NOMO-1 treated with DMSO at 0.1 percent for 48 hours (cell line): ENCODE results near the gene CMTM1.
A peak's percentile ranks its signal among the peaks of the same experiment; 100 is the strongest.

Experiments used
- DNase-seq: peaks from one replicate; lab custom pipeline; 2025; ENCODE audit not compliant: unreplicated experiment; lab: John Stamatoyannopoulos, UW

Gene CMTM1

DNA sequence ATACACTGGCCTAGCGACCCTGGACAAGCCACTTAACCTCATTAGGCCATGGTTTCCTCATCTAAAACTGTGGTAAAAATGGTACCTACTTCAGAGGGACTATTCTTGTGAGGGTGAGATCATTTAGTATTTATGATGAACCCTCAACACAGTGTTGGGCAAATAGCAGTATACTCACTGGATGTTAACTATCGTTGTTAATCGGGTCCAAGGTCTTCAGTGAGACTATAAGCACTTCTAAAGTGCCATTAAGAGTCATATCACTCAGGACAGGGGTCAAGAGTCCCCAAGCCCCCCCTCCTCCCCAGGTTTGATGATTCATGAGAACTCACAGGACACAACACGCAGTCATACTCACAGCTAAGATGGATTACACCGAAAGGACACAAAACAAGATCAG, 27.3 kb upstream of the CMTM1 start:
- no peak for DNase-seq

DNA sequence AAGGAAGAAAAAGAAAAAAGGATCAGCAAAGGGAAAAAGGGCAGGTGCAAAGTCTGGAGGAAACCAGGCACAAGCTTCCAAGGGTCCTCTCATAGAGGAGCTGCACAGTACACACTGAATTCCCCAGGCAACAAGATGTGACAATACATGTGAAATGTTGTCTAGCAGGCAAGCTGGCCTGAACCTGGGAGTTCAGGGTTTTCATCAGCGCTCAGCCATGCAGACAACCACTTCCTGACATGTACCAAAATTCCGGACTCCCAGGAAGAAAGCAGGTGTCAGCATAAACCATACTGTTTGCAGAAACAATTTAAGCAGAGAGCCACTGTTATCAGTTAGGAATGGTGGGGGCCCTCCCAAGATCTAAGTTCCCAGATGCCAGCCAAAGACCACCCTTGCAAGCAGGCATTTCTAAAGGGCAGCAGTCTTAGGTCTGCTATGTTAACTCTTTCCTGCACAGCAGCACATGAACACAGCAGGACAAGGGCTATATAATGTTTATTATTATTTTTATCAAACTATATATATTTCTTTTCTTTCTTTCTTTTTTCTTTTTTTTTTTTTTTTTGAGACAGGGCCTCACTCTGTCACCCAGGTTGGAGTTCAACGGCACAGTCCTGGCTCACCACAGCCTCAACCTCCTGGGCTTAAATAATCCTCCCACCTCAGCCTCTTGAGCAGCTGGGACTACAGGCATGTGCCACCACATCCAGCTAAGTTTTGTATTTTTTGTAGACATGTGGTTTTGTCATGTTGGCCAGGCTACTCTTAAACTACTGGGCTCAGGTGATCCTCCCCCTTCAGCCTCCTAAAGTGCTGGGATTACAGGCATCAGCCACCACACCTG, 26.4 kb upstream of the CMTM1 start:
- DNase-seq, result no peak

DNA sequence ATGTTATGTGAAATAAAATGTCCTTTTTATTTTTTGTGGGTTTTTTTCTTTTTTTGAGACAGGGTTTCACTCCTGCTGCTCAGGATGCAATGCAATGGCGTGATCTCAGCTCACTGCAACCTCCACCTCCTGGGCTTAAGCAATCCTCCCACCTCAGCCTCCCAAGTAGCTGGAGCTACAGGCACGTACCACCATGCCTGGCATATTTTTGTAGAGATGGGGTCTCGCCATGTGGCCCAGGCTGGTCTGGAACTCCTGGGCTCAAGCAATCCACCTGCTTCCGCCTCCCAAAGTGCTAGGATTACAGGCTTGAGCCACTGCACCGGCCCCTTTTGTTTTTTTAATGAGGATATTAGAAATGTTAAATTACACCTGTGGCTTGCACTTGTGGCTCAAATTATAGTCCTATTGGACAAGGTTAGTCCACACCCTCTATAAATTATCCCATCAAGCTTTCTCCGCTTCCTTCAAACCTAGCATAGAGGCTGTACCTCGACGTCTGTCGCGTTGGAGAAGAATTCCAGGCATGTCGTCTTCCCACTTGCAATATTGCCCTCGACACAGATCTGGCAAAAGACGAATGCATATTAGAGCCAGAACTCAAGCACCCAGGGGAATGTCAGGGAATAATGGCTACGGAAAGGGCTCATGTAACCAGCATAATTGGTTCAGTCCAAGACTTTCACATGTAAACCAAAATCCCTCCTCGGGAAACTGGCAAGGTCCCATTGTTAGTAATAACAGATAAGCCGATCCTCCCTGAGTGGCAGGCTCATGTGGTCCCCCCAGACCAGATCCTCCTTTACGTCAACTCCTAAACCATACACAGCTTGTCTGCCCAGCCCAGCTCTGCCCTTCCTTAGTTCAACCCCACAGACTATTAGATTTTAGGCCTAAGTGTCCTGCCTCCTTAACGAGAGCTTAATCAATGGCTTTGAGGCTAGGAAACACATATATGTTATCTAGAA, 24.6 kb upstream of the CMTM1 start:
- no peak for DNase-seq

DNA sequence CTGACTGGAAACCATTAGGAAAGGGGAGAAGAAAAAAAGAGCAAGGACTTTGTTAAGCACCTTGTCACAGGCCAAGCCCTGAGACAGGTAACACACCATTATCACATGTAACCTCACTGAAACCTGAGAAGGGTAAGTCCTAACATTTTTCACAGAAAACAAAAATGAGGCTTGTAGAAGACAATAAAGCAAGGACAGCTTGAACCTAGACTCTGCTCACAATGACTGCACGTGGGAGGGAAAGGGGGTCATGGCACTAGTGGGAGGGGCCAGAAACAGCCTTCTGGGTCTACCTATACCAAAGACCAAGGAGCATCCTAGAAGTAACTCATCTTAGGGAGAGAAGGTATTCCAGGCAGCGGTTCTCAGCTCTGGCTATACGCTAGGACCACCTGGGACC, 23.8 kb upstream of the CMTM1 start:
- DNase-seq, result no peak

DNA sequence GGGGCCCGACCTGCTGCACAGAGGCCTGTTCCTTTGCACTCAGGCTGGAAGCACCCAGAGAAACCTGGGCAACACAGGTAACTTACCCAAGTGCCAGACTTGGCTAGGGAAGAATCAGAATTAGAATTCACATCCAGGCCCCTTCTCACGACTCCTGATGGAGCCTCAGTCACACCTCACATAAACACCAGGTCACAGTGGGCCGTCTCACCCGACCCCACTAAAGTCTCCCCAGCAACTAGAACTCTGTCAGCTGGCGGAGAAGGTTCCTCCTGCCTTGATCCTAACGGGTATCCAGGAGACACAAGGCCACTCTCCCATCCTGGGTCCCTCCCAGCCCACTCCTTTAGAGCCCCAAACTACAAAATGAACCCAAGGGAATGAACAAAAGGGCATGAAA, 22.7 kb upstream of the CMTM1 start:
- DNase-seq, result no peak

DNA sequence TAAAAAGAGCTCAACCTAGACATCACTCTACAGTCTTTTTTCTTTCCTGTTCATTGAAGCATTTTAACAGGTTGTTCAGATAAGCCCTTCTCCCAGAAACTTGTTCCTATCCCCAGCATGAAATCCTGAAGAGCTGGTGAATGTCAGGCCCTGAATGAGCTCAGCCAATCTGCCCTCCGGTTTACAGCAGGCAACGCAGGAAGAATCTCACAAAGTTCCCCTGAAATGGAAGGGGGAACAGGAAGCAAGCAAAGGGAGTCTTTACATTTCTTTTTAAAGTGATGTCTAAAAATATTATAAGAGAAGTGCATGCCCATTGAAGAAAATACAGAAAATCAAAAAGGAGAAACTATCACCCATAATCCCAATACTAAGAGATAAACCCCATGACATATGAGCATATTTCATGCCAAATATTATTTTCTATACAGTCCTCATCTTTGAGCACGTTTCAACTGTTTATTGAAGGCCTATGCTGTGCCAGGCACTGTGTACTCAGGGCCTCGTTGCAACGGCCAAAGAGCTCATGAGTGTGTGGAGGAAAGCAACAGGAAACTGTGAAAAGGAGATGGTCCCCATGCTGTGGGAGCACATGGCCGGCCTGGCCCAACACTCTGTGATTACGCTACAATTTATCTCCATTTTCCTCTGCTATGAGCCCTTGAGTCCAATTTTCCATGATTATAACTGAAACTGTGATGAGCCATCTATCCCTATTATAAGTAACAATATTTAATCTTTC, 22.1 kb upstream of the CMTM1 start:
- DNase-seq, result no peak

DNA sequence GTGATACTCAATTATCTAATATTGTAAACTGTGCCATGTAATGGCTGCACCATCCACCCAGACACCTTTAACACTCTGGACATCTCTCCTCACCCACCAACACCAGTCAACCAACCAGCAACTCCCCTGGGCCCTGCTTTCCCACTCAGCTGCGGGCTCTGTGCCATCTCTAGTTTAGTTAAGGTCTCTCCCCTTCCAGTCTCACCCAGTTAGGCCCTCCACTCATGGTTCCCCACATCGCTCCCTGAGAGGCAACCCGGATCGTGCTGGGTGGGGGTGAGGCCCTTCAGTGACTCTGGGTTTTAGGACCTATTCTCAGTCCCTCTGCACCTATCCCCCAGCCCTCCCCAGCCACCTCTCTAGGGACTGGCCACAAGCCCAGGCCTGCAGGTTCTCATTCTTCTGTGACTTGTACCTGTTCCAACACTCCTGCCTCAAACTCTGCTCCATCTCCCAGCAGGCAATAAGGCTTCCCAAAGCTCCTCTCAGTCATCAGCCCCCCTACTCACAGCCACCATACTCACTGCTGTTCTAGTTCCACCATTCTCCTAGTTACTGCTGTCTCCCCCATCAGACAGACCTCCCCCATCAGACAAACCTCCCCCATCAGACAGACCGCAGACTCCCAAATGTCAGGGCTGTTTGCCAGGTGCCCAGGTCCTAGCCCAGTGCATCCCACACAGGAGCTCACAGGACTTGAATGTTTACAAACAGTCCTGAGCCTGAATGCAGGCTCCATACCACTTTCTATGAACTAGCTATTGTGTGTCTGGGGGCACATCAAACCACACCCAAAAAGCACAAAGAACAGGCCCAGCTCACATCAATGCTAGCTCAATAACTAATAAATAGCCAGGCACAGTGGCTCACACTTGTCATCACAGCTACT, 18.9 kb upstream of the CMTM1 start:
- no peak for DNase-seq

DNA sequence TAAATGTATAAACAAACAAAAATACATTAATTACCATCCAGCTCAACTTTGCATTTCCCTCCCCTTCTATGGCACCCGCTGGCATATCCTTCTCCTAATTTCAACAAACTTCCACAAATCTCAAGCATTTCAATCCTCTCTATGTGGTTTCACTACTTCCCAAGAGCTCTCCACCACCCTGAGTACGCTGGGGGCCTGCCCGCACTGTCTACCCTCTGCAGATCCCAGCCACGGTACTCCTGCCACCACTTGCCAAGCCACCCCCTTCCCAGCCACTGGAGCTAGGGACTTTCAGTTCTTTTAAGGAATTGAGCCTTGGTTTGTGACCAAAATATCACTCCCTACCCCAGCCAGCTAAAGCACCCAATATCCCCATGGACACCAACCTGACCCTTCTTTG, 18.2 kb upstream of the CMTM1 start:
- no peak for DNase-seq

DNA sequence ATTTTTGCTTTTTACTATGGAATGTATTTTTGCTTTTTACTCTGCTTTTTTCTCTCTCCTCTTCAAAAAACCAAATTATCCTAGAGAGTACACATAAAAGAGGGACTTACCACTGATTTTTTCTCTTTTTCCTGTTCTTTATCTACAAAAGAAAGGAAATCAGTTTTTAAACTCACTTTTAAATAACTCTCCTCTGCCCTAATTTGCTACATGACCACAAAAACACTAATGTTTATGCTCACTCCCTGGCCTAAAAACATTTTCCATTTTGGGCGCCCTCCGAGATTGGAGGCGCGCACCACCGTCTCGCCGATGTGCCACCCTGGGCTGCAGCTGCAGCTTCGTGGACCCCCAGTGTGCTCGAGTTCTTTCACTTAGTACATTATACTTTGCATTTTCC, 17.4 kb upstream of the CMTM1 start:
- DNase-seq, result no peak

DNA sequence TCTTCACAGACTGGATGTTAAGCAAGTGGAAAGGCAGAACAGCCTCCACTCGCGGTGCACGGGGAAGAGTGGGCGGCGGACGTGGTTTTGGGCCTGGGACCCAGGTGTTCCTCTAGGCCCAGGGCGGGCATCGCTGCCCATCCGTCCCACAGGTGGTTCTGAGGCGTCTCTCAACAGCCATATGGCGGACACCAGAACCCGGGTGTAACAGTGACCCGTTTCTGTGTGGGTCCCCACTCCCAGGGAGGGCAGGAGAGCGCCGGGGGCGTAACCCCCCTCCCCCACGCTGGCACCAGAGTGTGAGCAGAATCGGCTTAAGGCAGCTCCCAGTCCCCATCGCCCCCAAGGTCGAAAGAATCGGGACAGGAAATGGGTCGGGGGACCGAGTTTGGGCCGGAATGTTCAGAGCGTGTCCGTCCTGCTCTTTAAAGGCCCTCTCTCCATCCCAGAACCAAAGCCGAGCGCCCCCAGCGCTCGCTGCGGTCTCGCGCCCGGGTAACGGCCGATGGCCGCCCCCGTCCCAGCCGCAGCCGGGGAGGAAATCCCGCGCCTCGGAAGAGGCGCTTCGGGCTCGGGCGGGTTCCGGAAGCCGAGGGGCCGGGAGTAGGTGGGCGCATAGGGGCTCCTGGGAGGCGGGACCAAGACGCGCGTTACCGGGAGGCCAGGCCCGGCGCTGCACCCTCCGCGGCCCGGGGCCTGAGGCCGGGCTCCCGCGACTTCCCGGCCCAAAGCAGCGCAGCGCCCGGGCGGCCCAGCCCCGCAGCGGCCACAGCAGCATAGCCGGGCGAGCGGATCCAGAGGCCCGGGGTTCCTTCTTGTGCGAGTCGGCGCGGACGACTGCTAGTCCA, 16.7 kb upstream of the CMTM1 start, which contains the start of gene TK2:
Gene TK2, minus strand, starts transcription at position 839 of the 848 bp plus-strand sequence. Its CDS starts 61 bp downstream, at position 778.
- DNase-seq, result peak; percentile 46

DNA sequence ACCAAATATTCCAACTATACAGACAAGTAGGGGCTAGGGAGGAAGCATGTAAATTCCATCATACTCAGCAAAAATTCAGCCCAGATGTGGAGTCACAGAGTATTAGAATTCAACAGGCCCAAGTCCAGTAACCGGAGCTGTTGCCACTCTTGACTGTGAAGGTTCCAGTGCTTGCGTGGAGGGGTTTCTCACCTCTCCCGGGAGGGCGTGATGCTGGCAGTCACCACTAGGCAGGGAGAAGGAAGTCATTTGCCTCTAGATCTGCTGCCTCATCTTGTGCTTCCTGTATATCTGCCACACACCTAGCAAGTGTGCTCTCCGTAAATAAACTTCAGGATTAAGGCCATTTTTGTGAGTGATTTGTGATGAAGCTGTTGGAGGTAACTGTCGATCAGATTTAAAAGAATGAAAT, 14.9 kb upstream of the CMTM1 start:
- peak; percentile 86 for DNase-seq

DNA sequence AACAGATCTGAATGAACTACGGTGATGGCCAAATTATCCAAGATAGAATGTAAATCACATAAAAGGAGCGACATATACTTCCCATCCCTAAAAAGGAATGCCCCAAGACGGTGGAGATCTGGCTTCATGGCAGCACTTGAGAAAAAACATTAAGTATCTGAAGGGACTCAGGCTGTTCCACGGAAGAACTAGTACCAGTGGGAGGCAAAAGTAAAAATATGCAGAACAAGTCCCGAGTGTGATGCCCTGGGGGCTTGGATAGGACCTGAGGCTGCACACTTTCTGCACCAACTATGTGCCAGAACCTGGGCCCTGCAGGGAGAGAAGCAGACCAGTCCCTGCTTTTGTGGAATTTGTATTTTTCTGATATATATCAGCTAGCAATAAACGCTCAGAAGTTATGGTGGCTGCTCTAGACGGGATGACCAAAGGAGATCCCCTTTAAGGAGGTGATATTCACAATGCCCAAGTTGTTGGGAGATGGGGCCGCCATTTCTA, 14.4 kb upstream of the CMTM1 start:
- DNase-seq, result no peak

DNA sequence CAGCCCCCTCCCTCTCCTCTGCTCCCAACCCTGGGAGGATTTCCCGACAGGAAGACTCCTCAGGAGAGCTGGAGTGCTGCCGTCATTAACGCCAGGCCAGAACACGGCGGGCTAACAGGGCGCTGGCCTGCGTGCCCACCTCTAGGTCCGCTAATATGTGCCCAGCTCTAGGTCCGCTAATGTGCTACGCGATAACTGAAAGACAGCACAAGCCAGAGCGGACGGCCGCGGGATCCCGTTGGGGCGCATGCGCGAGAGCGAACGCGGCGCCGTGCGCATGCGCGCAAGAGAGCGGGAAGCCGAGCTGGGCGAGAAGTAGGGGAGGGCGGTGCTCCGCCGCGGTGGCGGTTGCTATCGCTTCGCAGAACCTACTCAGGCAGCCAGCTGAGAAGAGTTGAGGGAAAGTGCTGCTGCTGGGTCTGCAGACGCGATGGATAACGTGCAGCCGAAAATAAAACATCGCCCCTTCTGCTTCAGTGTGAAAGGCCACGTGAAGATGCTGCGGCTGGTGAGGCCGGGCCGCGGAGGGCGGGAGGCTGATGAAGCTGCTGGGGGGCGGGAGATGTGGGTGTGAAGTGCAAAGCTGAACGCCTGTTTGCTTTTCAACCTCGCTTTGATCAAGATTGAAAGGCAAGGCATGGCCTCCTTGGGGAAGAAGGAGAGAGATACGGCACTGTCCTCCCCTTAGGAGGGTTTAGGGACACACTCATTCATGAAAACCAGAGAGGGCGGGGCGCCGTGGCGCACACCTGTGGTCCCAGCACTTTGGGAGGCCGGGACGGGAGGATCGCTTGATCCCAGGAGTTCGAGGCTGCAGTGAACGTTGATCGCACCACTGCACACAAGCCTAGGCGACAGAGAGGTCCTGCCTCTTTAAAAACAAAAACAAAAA, 13.7 kb upstream of the CMTM1 start, which contains the start of gene CKLF:
Gene CKLF, plus strand, starts transcription at position 291 of the 892 bp plus-strand sequence. Its CDS starts 140 bp downstream, at position 431.
- DNase-seq, result peak; percentile 86

DNA sequence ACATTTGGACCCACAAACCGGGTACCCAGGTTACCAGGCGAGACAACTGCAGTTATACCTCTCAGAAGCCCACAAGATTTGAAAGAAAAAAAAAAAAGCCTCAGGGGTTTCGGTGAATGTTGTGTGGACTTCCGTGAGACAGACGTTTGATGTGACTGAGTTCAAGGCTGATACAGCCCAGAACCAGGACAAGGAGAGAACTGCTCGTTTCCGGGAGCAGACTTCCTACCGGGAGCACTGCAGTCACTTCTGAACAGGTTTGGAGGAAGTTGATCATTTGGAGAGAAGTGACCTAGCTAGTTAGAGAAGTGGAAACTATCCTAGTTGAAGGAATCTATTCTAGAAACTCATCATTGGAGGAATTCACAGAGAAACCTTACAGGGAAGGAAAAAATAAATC, 13.0 kb upstream of the CMTM1 start:
- no peak for DNase-seq

DNA sequence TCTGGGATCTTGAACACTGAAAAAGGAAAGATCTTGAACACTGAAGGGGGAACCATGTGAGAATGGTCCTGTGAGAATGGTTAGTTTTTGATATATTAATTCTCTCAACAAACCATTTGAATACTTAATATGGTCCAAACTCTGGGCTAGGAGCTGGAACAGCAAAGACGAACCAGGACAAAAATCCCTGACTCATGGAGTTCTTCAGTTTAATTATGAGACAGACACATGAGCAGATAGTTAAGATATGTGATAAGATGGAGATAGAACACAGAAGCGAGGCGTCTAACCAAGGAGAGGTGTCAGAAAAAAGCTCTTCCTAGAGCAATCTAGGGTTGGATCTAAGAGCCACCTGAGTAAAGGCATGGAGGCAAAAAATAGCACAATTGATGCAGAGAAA, 12.2 kb upstream of the CMTM1 start:
- DNase-seq, result no peak

DNA sequence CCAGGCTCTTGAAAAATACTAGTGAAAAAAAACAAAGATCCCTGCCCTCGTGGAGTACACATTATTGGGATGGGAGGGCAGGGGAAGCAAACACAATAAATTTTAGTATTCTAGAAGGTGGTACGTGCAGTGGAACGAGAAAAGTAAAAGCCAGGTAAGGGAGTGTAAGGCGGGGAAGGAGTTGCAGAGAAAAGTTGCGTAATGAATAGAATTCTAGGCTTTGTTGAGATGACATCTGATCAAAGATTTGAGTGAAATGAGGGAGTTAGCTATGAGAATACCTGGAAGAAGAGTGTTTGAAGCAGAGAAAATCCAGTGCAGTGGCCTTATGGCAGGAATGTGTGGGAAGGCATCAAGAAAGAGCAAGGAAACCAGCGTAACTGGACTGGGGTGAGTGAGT, 11.7 kb upstream of the CMTM1 start:
- no peak for DNase-seq

DNA sequence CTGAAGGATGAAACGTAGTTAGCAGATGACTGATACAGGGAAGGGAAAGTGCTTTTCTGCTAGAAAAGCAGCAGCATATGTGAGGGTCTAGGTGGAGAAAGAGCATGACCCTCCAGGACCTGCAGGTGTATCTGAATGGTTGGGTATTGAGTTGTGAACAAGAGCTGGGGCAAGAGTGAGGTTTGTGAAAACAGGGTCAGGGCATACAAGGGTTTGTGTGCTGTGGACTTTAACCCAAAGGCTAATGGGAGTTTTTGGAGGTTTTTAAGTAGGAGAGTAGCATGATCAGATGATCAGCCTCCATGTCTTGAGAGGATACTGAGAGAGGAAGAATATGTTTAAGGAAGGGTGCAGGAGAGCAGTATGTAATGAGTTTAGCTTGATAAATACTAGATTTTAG, 6.1 kb upstream of the CMTM1 start:
- no peak for DNase-seq
